ENCODE data around the gene PPP1R12B.
"Not testable (repeated sequence)": the region's sequence is repeated elsewhere in the genome, so short reads cannot be mapped to it uniquely, and the experiment has no call there.

Gene PPP1R12B

DNA sequence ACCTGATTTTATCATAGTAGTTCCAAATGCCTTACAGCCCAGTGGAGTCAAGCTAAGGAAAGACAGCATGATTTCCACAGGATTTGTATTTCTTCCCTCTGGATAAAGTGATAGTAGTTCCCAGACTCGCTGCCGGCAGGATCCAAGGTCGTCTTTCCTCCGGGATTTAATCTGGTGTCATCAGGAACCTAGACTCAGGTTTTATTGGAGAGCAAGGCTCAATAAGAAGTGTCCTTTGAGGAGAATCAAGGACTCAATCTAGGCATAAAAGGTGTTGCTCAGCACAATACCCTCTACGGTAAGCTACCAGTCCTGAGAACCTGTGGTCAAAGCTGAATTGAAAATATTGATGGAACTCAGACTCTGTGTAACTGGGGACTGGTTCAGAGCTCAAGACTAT lies 191.1 kb downstream of the PPP1R12B start:
- not testable (repeated sequence) for DNase-seq

DNA sequence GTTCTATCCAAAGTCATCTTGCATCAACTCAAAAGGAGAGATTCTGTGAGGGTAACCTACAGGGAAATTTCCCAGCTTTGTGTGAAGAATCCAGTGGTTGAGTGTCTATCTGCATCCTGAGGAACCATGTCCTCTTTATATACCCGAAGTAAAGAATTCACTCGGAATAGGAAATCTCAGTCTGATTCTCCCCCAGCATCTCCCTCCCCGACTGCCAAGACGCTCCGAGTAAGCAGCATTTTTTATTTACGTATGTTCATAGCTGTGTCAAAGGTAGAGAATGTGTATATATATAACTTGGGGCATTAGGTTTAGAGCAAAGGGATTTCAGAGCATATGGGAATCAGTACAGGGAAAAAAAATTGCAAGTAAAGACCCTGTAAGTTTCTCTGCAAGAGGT lies 191.5 kb downstream of the PPP1R12B start:
- DNase-seq: no peak

DNA sequence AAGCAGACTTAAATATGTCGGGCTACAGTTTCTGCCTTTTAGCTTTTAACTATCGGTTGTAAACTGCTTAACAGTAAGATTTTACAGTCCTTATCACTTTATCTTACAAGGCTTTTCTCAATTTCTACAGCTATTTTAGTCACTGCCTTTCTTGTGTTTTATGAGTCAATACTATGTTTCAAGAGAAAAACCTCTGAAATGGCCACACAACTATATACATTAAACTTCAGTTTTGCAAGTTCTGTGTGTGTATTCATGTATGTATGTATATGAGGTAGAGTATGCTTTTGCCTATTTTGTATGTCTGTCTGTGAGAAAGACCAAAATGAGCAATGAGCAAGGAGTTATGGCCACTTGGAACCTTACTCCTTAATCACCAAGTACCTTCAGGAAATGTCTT lies 191.9 kb downstream of the PPP1R12B start:
- DNase-seq: no peak

DNA sequence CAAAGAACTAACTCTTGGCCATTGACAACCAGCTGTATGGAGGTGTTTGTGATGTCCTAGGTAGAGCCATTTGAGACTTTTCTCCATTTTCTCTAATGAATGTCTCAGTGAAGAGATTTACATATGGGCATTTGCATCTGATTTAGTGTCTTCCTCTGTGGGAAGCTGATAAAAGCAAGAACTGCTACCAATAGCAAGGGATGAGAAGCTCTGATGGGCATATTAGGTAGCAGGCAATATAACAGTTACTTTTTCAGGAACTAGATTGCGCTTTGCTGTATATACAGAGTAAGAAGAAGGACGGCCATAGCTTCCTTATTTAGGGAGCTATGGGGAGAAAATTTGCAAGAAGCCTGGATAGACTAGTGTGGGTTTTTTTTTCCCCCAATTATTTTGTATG lies 192.4 kb downstream of the PPP1R12B start:
- not testable (repeated sequence) for DNase-seq

DNA sequence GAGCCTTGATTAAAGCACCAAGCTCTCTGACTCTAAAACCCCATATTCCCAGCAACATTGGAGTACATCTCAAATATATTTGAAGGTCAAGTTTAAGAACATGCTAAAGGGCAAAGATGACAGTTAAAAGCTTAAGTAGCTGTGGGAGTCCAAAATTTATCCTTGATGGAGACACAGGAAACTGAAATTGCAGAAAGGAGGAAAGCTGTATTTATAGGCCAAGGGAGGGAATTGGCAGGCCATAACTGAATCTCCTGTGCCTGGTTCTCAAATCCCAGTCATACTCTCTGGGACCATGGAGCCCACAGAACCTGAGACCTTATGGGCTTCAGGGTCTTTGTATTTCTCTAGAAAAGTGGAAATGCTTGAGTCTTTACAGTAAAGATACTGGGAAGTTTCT lies 193.9 kb downstream of the PPP1R12B start:
- DNase-seq: not testable (repeated sequence)

DNA sequence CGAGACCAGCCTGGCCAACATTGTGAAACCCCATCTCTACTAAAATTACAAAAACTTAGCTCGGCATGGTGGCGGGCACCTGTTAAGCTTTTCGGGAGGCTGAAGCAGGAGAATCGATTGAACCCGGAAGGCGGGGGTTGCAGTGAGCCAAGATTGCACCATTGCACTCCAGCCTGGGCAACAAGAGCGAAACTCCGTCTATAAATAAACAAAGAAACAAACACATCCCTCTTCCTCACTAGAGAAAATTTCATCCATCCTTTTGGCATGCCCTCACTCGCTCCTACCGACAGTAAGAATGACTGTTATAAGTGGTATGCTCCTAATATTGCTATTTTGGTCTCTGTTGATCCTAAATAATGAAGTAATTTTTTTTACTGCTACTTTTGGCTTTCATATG lies 195.0 kb downstream of the PPP1R12B start:
- not testable (repeated sequence) for DNase-seq

DNA sequence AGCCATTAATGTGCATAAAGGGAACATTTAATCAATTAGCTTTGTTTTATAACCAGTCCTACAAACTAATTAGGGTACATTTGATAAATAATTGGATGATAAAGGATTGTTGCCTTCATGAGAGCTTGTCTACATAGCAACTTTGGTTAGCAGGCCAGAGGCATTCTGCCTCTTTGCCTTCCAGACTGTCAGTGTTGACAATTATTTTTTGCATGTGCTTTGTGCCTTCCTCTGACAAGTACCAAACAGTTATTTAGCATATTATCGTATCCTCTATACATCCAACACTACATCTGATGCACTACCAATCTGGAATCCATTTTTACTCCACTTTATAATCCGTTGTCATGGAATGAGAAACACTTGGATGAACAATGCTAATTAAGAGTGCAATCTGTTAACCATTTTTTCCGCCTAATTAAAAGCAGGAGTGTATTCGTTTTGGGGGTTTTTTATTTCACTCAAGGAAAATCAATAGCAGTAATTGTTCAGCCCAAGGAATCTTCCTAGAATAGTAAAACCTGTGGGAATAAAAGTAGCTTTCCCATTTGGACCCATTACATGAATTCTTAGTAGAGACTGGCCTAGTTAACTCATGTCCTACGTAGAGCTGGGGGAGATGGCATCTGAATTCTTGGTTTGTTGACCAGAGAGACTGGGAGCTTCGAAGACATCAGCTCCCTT lies 196.4 kb downstream of the PPP1R12B start:
- not testable (repeated sequence) for DNase-seq

DNA sequence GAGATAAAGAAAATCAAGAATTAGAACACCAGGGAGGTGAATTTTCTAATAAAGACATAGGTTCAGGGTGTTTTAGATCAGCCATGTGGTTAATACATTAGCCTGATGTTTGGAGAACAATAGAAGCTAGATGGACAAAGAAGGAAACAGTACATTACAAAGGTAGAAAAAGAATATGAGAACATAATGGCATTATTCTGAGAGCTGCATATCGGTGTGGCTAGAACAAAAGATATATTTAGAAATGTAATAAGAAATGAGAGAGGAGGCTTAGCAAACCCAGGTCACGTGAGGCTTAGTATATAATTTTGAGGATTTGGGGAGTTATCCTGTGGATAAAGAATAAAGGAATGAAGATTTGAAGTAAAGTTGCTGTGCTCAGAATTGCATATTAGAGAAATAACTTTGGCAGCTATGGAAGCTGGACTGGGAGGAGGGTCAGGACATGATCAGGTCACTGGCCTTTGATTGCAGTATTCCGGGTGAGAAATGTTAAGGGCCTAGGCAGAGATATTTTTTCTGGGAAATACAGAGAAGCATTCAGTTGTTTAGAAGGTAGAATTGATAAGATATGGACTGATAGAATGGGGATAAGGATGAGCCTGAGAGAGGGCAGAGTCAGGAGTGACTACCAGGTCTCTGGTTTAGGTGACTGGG lies 197.3 kb downstream of the PPP1R12B start:
- DNase-seq: not testable (repeated sequence)

DNA sequence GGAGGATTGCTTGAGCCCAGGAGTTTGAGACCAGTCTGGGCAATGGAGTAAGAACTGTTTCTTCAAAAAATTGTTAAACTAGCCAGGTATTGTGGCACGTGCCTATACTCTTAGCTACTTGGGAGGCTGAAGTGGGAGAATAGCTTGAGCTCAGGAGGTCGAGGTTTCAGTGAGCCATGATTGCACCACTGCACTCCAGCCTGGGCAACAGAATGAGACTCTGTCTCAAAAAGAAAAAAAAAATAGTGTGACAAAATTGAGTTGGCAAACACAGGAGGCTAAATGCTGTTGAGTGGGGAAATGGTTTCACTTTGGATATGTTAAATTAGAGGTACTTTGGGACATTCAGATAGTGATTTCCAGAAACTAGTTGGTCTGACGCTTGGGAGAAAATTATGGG lies 197.9 kb downstream of the PPP1R12B start:
- DNase-seq: not testable (repeated sequence)

DNA sequence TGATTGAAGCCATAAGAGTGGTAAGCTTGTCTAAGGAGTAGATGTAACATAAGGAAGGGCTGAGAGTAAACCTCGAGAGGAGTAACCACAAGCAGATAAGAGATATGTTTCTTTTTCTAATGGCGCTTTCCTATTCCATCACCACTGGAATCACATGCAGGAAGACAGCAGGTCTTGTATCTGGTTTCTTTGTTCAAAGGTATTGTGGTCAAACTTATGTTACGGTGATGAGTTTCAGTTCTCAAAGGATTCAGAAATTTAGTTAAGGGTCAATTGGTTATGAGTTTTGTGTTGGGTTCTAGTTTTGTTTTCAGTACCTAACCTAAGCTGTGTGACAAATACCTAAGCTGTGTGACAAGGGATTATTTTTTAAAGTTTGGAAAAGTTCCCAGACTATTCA lies 198.3 kb downstream of the PPP1R12B start:
- not testable (repeated sequence) for DNase-seq

DNA sequence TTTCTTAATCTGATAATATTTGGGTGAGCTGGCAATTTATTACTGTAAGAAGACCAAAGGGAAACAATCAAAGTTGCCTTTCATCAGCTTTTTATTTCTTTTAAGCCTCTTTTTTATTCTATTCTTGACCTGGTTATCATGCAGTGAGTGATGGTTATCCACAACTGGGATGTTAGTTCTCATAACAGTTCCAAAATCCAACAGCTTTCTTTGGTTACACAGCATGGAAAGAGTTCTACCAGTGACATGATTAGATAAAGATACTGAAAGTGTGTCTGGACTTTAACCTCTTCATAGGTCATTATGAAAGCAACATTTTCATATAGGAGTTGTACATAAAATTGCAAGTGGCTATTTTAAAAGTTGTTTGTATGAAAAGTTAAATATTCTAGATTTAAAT lies 198.7 kb downstream of the PPP1R12B start:
- no peak for DNase-seq

DNA sequence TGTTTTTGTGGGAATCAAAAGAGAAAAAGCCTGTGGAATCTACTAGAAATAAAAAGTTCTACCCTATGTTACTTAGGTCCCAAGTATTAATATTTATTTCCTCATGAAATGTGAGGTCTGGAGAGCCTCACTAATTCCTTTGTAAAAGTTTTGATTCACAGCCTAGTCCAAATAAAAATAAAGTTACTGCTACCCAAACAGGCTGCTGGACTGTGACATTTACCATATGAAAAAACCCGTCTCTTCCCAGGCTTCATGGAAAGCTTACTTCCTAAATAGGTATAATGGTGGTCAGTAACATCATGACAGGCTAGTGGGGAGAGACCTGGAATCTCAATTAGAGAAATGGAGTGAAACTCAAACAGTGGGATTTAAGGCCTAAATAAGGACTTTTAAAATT lies 201.6 kb downstream of the PPP1R12B start:
- not testable (repeated sequence) for DNase-seq

DNA sequence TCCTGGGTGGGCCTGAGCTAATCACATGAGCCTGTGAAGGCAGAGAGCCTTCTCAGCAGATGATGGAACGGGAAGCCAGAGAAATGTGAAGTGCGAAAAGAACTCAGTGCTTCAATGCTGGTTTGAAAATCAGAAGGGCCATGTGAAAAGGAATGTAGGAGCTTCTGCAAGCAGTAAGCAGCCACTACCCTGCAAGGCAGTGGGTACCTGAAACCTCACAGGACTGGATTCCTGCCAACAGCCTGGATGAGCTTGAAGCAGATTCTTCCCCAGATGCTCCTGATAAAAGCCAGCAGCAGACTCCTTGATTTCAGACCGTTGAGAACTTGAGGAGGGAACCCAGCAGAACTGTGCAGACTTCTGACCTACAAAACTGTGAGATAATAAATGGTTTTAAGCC lies 203.2 kb downstream of the PPP1R12B start:
- no peak for DNase-seq

DNA sequence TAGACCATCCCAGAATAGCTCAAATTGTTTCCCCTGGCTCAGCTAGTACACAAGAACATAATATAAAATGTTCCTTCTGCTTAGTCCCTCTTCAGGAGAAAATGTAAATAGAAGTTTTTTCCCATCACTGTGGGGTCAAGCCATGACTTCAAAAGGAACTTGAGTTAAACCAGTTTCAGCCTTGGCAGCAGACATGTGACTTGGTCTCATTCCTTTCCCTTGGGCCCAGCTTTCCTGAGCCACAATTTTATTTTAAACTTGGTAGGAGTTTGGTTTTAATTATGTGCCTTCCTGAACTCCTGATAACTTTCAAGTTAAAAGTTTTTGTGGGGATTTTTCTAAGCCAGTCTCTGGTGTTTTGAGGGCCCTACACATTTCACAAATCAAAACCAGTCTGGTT lies 204.1 kb downstream of the PPP1R12B start:
- DNase-seq: not testable (repeated sequence)

DNA sequence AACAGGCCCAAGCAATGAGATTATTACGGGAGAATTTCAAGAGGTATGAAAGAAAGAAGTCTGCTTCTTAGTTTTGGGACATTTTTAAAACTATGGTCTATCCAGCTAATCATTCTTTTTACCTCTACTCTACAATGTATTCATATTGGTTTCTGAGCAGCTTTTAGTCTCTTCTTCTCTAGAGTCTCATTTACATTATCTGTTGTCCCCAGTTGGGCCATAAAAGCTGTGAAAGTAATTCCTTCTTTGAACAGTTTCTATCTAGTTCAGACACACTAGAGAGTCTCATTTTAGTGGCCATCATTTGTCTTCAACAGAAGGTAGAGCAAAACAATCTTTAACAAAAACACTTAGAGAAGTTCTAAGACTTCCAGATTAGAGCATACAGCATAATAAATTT lies 204.6 kb downstream of the PPP1R12B start:
- DNase-seq: not testable (repeated sequence)

DNA sequence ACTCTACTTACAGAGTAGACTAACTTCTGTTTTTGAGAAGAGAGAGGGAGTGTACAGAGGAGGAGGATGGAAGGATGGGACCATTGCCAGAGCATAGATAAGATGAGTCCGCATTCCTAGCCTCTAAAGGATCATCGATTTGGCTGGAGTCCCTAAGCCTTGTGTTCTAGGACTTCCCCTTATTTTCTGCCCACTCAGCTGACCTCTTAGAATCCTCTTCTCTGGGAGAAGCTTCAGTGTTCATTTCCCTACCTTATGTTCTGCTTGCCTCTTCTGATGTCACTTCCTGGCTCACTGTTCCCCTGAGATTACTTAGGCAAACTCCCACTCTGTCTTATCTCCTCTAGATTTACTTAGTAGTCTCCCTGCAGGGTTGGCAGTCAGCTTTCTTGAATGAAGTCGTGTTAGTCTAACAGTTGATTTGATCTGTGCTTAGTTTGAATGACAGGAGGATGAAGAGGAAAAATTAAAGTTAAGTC lies 205.1 kb downstream of the PPP1R12B start:
- no peak for DNase-seq

DNA sequence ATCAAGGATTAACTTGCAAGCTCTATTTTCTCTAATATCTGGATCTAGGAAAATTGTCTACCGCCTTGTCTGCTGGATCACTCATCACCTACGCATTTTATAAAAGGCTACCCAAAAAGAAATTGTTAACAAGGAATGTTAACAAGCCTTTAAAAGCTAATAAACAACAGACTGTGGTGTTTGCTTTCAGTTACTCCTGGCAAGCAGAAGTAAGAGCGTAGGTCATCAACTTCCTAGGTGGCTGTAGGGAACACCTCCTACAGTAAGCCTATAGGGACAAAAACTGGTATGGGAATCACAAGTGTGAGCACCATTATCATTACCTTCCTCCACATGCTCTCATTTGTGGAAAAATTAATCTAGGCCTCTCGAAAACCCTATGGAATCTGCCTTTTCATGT lies 206.1 kb downstream of the PPP1R12B start:
- DNase-seq: not testable (repeated sequence)

DNA sequence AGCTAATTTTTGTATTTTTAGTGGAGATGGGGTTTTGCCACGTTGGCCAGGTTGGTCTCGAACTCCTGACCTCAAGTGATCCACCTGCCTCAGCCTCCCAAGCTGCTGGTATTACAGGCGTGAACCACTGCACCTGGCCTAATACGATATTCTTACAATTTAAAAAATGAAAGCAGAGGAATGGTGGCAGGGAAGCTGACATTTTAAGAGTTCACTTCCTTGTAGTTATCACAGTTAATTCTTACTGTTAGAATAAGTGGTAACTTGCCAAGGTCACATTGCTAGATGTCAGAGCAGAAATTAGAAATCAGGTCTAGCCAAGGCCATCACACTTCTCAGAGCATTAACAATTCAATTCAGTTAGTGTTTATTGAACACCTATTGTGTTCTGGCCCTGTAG lies 207.5 kb downstream of the PPP1R12B start:
- not testable (repeated sequence) for DNase-seq

DNA sequence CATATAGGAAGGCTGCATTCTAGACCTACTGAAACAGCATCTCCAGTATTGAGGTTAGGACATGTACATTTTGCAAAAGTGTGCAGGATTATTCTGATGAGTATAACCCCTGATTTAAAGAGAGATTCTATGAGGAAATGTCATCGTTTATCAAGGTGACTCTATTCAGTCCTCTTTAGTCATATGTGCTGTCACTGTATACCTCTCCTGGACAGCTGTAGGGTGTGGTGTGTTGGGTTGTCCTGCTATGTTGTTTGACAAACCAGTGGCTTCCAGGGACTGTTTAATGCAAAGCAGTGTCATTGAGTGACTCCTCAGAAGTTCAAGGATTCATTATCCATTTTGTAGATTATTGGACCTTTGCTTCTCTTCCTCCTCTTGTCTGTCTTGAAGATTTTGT lies 209.2 kb downstream of the PPP1R12B start:
- not testable (repeated sequence) for DNase-seq

DNA sequence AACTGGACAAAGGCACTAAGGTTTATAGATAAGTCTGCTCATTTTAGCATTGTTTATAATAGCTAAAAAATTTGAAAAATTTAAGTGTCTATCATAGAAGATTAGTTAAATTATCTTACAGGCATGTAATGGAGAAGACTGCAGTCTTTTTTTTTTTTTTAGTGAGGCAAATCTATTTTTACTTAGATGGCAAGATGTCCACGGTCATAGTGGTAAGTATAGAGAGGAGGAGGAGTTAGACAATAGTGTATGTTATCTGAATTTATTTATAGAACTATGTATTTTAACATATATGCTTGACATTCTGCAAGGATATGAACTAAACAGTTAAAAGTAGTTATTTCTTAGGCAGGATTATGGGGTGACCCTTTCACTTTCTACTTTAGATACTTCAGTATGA lies 212.7 kb downstream of the PPP1R12B start:
- DNase-seq: no peak

DNA sequence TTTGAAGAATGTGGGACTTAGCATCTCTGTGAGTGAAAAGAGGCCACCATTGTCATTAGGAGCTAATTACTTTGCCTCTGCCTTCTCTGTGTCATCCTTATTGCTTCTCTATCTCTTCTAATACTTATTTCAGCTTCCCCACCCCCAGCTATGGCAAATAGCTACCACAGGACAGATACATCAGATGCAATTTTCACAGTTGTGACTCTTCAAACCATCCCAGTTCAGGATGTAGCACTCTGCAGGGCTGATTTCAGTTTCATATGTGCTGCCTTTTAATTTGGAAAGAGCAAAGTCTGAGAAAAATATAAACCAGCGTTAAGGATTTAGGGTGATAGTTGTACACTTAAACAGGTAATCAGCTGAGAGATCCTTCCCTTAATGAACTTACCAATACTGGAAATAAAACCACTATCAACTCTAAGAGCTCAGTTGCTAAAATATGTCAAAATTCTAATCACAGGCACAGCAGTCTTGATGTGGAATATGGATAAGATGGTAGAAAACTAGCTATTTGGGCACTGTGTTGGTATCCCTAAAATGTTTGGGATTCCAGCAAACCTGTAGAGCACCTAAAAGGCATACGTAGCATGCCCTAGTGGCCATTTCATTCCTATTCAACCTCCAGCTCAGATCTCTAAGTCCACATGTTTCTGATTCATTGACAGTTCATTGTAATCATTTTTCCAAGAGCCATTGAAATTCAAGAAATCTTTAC lies 213.4 kb downstream of the PPP1R12B start:
- DNase-seq: no peak

DNA sequence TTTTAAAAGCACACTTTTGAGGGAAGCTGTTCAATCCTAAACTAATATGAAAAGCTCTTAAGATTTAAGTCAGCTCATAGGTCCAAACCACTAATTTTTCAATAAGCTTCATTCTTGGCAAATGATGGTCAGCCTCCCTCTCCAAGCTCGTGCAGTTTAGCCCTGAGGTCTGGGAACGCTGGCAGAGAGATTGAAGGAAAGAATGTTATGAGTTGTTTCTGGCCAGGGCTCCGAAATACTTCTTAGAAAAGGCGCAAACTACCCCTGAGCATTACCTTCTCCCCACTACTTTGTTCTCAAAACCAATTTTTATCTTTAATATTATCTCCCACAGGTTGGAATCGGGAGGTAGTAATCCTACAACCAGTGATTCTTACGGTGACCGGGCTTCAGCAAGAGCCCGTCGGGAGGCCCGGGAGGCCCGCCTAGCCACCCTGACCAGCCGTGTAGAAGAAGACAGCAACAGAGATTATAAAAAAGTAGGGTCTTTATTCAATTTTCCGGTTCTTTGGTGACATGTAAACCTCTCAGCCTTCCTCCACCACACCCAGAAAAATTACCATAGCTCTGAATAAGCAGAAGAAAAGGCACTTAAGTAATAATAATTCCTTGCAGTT lies 214.1 kb downstream of the PPP1R12B start:
- DNase-seq: no peak

DNA sequence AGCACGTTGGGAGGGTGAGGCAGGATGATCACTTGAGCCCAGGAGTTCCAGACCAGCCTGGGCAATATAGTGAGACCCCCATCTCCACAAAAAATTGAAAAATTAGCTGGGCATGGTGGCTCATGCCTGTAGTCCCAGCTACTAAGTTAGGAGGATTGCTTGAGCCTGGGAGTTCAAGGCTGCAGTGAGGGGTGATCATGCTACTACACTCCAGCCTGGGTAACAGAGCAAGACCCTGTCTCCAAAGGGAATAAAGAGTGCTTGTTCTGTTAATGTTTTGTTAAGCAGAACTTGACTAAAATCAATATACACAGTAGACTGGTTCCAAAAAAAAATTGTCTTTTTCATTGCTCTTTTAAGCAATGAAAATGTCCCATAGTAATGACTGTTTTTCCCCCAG lies 215.3 kb downstream of the PPP1R12B start:
- no peak for DNase-seq
